GM12874 (cell line): ENCODE data around the gene DCAF12.

Experiments used
- CTCF ChIP-seq: IDR thresholded peaks from 2 replicates; pipeline ENCODE4 v1.5.1; 2011; ENCODE audit warnings: low read depth, mild to moderate bottlenecking, control low read depth, low read length, moderate library complexity; ENCODE audit not compliant: insufficient read depth

DCAF12 gene

GRCh38 chr9:34097865-34098264 lies 28.6 kb downstream of the DCAF12 start:
- no peak for TF ChIP-seq CTCF

- no peak for TF ChIP-seq CTCF
Observed at GRCh38 chr9:34096751-34097150, 29.7 kb downstream of the DCAF12 start.

- no peak for TF ChIP-seq CTCF
Observed at GRCh38 chr9:34093578-34093977, 32.9 kb downstream of the DCAF12 start.

GRCh38 chr9:34089311-34089710 lies 37.2 kb downstream of the DCAF12 start:
- no peak for TF ChIP-seq CTCF

- TF ChIP-seq CTCF = no peak
Observed at GRCh38 chr9:34087370-34087769, 39.1 kb downstream of the DCAF12 start.

GRCh38 chr9:34086864-34087263 lies 39.6 kb downstream of the DCAF12 start:
- TF ChIP-seq CTCF = no peak

GRCh38 chr9:34085581-34086500 lies 40.7 kb downstream of the DCAF12 start:
- no peak for TF ChIP-seq CTCF
